K562 (cell line): ENCODE measurements around the gene NDUFAF2. TPM values are rescaled to one million over a fixed set of nuclear protein-coding genes. Genes with fewer than 3 reads are reported as not detected.

Experiments
- DIDO1 ChIP-seq: fragments of 450-650 bp; IDR thresholded peaks from 2 replicates; pipeline ENCODE4 v1.6.1; 2016; ENCODE audit warnings: low read depth, missing biosample characterization, missing genetic modification characterization
- EGR1 ChIP-seq: fragments of 450-650 bp; conservative IDR thresholded peaks from 2 replicates; pipeline ENCODE4 v1.6.1; 2017; ENCODE audit warnings: mild to moderate bottlenecking
- FOS ChIP-seq: IDR thresholded peaks from 3 replicates; pipeline ENCODE4 v1.6.1; 2011; ENCODE audit not compliant: insufficient read length; ENCODE audit errors: extremely low read depth
- FOXJ2 ChIP-seq: fragments of 200-800 bp; sonication (Bioruptor generic); IDR thresholded peaks from 2 replicates; pipeline ENCODE4 v1.6.1; 2016; ENCODE audit warnings: missing genetic modification characterization, missing compliant biosample characterization
- JUN ChIP-seq, 2 experiments: sonication (generic) in 1 of 2; formaldehyde crosslinking in 1 of 2; IDR thresholded peaks; 2 replicates each; pipeline versions ENCODE4 v1.6.1 to v1.8.0; 2012 to 2022; ENCODE audit warnings: borderline replicate concordance in 2 of 2, mild to moderate bottlenecking in 2 of 2, improper control_type of control experiment in 1 of 2, low read depth in 1 of 2, low read length in 1 of 2, missing genetic modification reagents in 1 of 2
- KAT2B ChIP-seq: IDR thresholded peaks from one replicate; pipeline ENCODE4 v1.6.1; 2012; ENCODE audit warnings: low read depth, mild to moderate bottlenecking, control low read depth, inconsistent platforms, low read length, moderate library complexity
- KLF1 ChIP-seq: fragments of 450-650 bp; IDR thresholded peaks from 2 replicates; pipeline ENCODE4 v1.6.1; 2016; ENCODE audit warnings: missing genetic modification characterization, missing compliant biosample characterization
- L3MBTL2 ChIP-seq: fragments of 450-650 bp; IDR thresholded peaks from 2 replicates; pipeline ENCODE4 v1.6.1; 2016; ENCODE audit warnings: mild to moderate bottlenecking, moderate library complexity
- LCOR ChIP-seq: sonication (generic); formaldehyde crosslinking; IDR thresholded peaks from 2 replicates; pipeline ENCODE4 v1.8.0; 2022; ENCODE audit warnings: mild to moderate bottlenecking, missing genetic modification reagents
- PTTG1 ChIP-seq: fragments of 450-650 bp; IDR thresholded peaks from 2 replicates; pipeline ENCODE4 v1.6.1; 2016; ENCODE audit warnings: low read depth, mild to moderate bottlenecking, missing genetic modification characterization, missing compliant biosample characterization
- TCF7 ChIP-seq: sonication (generic); IDR thresholded peaks from 2 replicates; pipeline ENCODE4 v1.6.1; 2016; ENCODE audit warnings: antibody characterized with exemption, borderline replicate concordance
- WHSC1 ChIP-seq: IDR thresholded peaks from one replicate; pipeline ENCODE4 v1.6.1; 2012; ENCODE audit warnings: low read length, control low read depth, inconsistent platforms
- ZNF24 ChIP-seq: fragments of 450-650 bp; IDR thresholded peaks from 2 replicates; pipeline ENCODE4 v1.6.1; 2016
- ZNF444 ChIP-seq: fragments of 250-450 bp; sonication (Bioruptor Pico); IDR thresholded peaks from 2 replicates; pipeline ENCODE4 v1.4.0; 2020; ENCODE audit warnings: mild to moderate bottlenecking, moderate library complexity
- ZNF551 ChIP-seq: fragments of 250-450 bp; sonication (Bioruptor Pico); IDR thresholded peaks from 2 replicates; pipeline ENCODE4 v1.5.0; 2021; ENCODE audit warnings: mild to moderate bottlenecking, moderate library complexity
- ZNF707 ChIP-seq: fragments of 250-450 bp; sonication (Bioruptor Pico); conservative IDR thresholded peaks from 2 replicates; pipeline ENCODE4 v1.8.0; 2022; ENCODE audit warnings: inconsistent platforms, mild to moderate bottlenecking, moderate library complexity
- polyA plus RNA-seq, 8 experiments: library from polyadenylated mRNA; depleted of rRNA in 4 of 8; stranded (reverse) in 5 of 8; unstranded in 3 of 8; fragments of >200 nt; fragmentation: Nextera tagmentation in 2 of 8; fragmentation: Illumina TruSeq in 1 of 8; extraction: Ambion mirVana in 2 of 8; extraction: Trizol in 1 of 8; gene quantifications; 2 replicates each; pipeline versions ENCODE4 v1.2.1 to v1.2.3, GENCODE V29; 2011 to 2014; ENCODE audit warnings: inconsistent platforms in 1 of 8, missing spikeins in 1 of 8
- total RNA-seq, 7 experiments: library from RNA; depleted of rRNA in 6 of 7; stranded (reverse); fragments of >200 nt in 6 of 7; fragmentation: Illumina TruSeq in 2 of 7; extraction: Trizol in 2 of 7; gene quantifications; 2 replicates each; pipeline versions ENCODE4 v1.2.1 to v1.2.3, GENCODE V29; 2011 to 2021; ENCODE audit warnings: low replicate concordance in 1 of 7
- TF ChIP-seq, protein P1 (sequence below): fragments of 250-450 bp; sonication (Bioruptor Pico); IDR thresholded peaks from 2 replicates; pipeline ENCODE4 v1.8.0; 2021; ENCODE audit warnings: mild to moderate bottlenecking, moderate library complexity
- TF ChIP-seq, protein P2 (sequence below), 2 experiments: fragments of 450-650 bp; IDR thresholded peaks; 2 replicates each; pipeline ENCODE4 v1.6.1; 2016
- TF ChIP-seq, protein P3 (sequence below): fragments of 450-650 bp; IDR thresholded peaks from 2 replicates; pipeline ENCODE4 v1.6.1; 2014; ENCODE audit warnings: low read depth, mild to moderate bottlenecking, moderate library complexity, borderline replicate concordance
- TF ChIP-seq, protein P4 (sequence below): sonication (generic); formaldehyde crosslinking; IDR thresholded peaks from 2 replicates; pipeline ENCODE4 v1.5.0; 2020; ENCODE audit warnings: missing genetic modification reagents
- TF ChIP-seq, protein P5 (sequence below): fragments of 150-350 bp; IDR thresholded peaks from 2 replicates; pipeline ENCODE4 v1.6.1; 2014; ENCODE audit warnings: low read depth, mild to moderate bottlenecking, low read length, borderline replicate concordance

NDUFAF2 gene
- total and polyA plus RNA-seq, 9 of the 15 experiments (the other 6 are each of a cell fraction or from before 2014, with no cell fraction given) = 56.0 to 155 (median 95.9) TPM

DNA sequence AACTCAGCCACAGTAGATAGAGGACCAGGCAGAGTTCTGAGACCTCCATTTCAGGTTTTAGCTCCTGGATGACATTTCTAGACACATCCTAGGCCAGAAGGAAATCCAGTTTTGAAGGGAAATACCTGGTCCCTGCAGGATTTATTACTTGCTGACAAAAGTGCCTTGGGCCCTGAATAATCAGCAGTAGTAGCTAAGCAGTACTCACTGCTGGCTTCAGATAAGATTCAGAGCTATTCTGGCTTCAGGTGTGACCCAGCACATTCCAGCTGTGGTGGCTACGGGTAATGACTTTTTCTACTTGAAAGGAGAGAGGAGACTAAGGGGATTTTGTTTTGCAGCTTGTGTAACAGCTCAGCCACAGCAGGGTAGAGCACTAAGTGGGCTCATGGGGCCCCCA, 34.0 kb downstream of the NDUFAF2 start (continued):
- TF ChIP-seq, protein P1, sequence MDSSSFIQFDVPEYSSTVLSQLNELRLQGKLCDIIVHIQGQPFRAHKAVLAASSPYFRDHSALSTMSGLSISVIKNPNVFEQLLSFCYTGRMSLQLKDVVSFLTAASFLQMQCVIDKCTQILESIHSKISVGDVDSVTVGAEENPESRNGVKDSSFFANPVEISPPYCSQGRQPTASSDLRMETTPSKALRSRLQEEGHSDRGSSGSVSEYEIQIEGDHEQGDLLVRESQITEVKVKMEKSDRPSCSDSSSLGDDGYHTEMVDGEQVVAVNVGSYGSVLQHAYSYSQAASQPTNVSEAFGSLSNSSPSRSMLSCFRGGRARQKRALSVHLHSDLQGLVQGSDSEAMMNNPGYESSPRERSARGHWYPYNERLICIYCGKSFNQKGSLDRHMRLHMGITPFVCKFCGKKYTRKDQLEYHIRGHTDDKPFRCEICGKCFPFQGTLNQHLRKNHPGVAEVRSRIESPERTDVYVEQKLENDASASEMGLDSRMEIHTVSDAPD (CRISPR knock-in tag) = no peak
- TF ChIP-seq L3MBTL2 (peak; percentile 57; the same call in 1 of the 2 replicates), KLF1 (tag) (no peak), EGR1 (no peak), DIDO1 (no peak), ZNF24 (no peak), KAT2B (no peak), JUN (IDR thresholded peaks at IDR 0.05; ENCODE audit: borderline replicate concordance, low read depth, low read length) (0 out of 2 replicates have a peak, but pooled peaks have one; percentile 23), JUN (CRISPR knock-in tag; IDR thresholded peaks at IDR 0.05; ENCODE audit: borderline replicate concordance) (no peak), FOXJ2 (tag) (no peak), FOS (no peak), TCF7 (no peak), WHSC1 (no peak), LCOR (peak; percentile 36; the same call in 1 of the 2 replicates), PTTG1 (tag) (no peak), ZNF551 (CRISPR knock-in tag) (no peak), ZNF444 (CRISPR knock-in tag) (no peak), ZNF707 (CRISPR knock-in tag) (no peak)
- TF ChIP-seq, protein P2, sequence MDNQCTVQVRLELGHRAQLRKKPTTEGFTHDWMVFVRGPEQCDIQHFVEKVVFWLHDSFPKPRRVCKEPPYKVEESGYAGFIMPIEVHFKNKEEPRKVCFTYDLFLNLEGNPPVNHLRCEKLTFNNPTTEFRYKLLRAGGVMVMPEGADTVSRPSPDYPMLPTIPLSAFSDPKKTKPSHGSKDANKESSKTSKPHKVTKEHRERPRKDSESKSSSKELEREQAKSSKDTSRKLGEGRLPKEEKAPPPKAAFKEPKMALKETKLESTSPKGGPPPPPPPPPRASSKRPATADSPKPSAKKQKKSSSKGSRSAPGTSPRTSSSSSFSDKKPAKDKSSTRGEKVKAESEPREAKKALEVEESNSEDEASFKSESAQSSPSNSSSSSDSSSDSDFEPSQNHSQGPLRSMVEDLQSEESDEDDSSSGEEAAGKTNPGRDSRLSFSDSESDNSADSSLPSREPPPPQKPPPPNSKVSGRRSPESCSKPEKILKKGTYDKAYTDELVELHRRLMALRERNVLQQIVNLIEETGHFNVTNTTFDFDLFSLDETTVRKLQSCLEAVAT (IDR thresholded peaks at IDR 0.05) = peak in 1 of 2 experiments; percentile 77; a peak in 1 of 4 replicates
- TF ChIP-seq, protein P3, sequence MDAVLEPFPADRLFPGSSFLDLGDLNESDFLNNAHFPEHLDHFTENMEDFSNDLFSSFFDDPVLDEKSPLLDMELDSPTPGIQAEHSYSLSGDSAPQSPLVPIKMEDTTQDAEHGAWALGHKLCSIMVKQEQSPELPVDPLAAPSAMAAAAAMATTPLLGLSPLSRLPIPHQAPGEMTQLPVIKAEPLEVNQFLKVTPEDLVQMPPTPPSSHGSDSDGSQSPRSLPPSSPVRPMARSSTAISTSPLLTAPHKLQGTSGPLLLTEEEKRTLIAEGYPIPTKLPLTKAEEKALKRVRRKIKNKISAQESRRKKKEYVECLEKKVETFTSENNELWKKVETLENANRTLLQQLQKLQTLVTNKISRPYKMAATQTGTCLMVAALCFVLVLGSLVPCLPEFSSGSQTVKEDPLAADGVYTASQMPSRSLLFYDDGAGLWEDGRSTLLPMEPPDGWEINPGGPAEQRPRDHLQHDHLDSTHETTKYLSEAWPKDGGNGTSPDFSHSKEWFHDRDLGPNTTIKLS = no peak
- TF ChIP-seq, protein P4, sequence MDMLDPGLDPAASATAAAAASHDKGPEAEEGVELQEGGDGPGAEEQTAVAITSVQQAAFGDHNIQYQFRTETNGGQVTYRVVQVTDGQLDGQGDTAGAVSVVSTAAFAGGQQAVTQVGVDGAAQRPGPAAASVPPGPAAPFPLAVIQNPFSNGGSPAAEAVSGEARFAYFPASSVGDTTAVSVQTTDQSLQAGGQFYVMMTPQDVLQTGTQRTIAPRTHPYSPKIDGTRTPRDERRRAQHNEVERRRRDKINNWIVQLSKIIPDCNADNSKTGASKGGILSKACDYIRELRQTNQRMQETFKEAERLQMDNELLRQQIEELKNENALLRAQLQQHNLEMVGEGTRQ (CRISPR knock-in tag) = no peak
- TF ChIP-seq, protein P5, sequence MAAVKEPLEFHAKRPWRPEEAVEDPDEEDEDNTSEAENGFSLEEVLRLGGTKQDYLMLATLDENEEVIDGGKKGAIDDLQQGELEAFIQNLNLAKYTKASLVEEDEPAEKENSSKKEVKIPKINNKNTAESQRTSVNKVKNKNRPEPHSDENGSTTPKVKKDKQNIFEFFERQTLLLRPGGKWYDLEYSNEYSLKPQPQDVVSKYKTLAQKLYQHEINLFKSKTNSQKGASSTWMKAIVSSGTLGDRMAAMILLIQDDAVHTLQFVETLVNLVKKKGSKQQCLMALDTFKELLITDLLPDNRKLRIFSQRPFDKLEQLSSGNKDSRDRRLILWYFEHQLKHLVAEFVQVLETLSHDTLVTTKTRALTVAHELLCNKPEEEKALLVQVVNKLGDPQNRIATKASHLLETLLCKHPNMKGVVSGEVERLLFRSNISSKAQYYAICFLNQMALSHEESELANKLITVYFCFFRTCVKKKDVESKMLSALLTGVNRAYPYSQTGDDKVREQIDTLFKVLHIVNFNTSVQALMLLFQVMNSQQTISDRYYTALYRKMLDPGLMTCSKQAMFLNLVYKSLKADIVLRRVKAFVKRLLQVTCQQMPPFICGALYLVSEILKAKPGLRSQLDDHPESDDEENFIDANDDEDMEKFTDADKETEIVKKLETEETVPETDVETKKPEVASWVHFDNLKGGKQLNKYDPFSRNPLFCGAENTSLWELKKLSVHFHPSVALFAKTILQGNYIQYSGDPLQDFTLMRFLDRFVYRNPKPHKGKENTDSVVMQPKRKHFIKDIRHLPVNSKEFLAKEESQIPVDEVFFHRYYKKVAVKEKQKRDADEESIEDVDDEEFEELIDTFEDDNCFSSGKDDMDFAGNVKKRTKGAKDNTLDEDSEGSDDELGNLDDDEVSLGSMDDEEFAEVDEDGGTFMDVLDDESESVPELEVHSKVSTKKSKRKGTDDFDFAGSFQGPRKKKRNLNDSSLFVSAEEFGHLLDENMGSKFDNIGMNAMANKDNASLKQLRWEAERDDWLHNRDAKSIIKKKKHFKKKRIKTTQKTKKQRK = no peak
